GM11168 (cell line): ENCODE data around the gene FUCA2.
"Not testable (repeated sequence)": the region's sequence is repeated elsewhere in the genome, so short reads cannot be mapped to it uniquely, and the experiment has no call there.

Source experiments
- in situ Hi-C: fragments of 300-500 bp; cut with MboI; formaldehyde crosslinking; loops from one replicate; pipeline ENCODE4 v1.12.0; 2022; ENCODE audit warnings: low sequenced_read_pairs; ENCODE audit not compliant: unreplicated experiment

The FUCA2 gene

DNA sequence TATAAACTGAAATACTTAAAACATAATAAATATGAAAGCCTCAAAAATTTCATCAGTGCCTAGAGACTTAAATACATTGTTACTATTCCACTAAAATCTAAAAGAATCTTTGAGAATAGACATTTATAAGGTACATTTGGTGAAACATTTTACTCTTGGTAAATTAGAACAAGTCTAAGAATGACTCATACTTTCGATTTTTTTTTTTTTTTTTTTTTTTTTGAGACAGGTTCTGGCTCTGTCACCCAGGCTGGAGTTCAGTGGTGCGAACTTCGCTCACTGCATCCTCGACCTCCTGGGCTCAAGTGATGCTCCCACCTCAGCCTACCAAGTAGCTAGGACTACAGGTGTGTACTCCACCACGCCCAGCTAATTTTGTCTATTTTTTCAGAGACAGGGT, 6.4 kb downstream of the FUCA2 start:
- in situ Hi-C loops, result no loop called here

DNA sequence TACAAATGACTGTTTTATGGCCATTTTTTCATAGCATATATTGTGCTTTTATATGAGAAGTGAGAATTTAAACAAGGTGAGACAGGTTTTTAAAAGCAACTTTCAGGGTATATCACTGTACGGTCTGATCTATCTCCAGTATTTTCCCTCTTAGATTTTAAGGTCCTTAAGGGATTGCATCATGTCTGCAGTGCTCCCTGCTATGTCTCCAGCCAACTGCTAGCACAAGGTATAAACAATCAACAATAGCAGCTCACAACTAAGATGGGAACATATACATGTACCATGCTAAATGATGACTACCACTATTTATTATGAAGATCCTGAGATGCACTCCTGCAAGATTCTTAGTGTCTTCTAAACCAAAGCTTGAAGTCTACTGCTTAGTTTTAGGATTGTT, 7.2 kb downstream of the FUCA2 start:
- in situ Hi-C loops, result no loop called here

DNA sequence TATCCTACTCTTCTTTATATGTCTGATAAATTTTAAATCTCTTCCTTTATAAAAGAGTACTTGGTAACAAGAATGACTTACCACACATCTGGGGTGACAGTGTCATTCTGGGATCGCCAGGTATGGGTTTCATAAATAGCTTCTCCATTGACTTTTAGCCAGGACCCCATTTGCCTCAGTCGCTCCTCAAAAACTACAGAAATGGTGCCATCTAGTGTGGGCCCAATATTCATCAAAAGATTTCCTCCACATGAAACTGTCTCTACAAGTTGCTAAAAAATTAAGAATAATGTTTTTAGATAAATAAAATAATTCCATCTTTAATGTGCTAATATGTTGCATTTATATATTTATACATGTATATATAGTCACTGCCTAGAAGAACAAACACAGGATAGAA, 9.7 kb downstream of the FUCA2 start:
- in situ Hi-C loops, result no loop called here

DNA sequence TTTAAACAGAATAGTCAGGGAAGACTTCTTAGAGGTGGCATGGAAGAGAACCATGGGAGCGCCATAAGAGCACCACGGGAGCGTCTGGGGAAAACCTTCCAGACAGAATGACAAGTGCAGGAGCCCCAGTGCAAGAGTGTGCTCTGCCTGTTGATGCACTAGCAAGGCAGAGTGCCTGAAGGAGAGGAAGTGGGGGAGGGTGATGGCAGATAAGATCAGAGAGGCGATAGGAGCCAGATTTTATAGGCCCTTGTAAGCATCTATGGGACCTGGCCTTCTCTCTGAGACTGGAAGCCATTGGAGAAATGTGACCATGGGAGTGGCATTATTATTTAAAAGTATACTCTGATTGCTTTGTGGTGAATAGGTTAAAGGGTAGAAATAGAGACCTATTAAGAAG, 13.1 kb downstream of the FUCA2 start:
- in situ Hi-C loops, result no loop called here

DNA sequence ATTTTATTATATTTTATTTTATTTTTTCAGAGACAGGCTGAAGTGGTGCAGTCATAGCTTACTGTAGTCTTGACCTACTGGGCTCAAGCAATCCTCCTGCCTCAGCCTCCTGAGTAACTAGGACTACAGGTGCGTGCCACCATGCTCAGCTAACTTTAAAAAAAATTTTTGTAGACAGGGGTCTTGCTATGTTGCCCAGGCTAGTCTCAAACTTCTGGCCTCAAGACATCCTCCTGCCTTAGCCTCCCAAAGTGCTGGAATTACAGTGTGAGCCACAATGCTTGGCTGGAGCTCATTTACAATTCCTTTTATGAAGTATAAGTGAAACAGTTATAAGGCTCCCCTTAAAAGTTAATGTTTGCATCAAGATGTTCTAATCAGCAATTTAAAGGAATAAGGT, 14.5 kb downstream of the FUCA2 start:
- in situ Hi-C loops, result no loop called here

DNA sequence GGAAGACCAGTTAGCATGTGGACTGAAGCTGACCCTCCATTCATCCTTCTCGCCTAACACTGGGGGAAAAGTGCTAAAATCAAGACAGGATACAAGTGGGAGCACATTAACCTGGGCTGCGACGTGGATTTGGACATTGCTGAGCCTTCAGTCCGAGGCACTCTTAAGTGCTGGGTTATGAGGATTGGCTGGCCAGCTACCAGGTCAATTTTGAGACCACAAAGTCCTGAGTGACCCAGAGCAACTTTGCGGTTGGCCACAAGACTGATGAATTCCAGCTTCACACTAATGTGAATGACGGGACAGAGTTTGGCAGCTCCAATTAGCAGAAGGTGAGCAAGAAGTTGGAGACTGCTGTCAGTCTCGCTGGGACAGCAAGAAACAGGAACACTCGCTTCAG, 20.7 kb downstream of the FUCA2 start:
- in situ Hi-C loops, result no loop called here

DNA sequence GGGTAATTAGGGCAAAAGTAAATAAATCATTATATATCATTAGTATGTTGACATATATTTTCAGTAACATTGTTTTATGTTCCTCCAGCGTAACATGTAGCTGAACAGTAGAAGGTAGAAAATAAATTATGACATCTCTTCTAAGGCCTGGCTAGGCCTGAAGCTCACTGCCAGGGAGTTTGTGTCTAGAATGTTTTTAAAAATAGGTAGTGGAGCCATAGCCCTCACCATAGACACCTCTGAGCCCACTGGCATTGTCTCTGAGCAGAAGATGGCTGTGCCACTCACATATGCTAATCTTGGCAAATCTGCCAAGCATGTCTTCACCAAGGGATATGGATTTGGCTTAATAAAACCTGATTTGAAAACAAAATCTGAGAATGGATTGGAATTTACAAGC, 21.3 kb downstream of the FUCA2 start:
- in situ Hi-C loops, result no loop called here

DNA sequence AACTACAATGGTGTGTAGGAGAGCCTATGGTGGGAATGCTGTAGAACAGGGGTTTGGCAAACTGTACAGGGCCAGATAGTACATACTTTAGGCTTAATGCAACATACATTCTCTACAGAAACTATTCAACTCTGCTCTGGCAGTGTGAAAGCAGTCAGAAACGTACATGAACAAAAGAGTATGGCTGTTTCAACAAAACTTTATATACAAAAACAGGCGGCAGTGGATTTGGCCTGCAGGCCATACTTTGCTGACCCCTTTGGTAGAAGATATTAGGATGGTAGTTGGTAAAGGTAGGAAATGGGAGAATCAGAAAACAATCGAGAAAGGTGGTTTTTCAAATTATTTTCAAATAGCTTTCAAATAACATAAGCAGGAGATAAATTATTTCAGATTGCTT, 24.8 kb downstream of the FUCA2 start:
- in situ Hi-C loops, result no loop called here

DNA sequence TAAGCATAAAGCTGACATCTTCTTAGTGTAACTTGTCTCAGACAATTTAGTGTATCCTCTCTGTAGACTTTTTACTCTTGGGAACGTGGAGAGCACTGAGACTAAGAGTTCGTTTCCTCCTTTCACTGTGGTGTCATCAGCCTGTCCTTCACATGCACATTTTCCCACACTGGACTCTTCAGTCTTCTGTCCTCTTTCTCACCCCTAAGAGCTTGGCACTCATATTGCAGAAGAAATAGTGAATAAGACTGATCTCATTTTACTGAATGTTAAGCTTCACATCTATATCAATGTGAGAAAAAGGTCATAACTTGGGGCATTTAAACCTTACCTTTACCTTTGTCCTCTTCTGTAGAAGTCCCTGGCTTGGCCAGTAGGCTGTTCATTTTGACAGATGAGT, 25.6 kb downstream of the FUCA2 start:
- in situ Hi-C loops, result no loop called here

DNA sequence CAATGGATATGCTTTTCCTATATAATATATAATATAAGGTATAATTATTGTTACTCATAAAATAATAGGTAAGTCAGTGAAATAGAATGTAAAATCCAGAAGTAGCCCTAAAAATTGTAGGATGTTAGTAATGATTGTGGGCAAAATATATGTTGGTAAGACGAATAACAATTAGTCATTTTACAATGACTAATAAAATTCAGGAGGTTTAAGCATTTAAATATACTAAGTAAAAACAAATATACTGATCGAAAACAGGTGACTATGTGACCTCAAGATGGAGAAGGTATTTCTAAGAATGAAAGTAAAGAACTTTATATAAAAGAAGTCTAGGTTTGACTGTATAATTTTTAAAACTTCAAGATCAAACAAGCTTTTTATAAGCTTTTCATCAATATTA, 28.9 kb downstream of the FUCA2 start:
- in situ Hi-C loops, result no loop called here

DNA sequence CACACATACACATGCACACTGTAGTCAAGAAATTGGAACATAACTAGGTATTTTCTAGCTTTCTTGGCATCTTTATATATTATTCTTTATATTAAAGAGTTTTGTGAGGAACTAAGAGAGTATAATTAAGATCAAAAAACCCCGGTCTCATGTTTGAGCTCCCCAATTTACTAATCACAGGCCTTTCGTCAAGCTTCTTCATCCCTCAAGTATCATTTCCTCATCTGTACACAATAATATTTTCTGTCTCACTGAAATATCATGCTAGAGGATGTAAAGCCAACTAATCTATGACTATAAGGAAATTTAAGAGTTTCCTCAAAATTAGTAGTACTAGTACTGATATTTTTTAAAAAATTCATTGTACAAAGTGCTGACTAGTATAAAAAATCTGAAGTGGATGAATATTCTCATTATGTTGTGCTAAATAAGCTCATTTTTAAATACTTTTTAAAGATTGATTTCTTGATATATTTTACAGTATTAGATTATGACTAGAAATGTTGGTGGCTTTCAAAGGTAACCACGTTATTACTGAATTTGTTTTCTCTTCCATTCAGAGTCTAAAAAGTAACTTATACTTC, 32.9 kb downstream of the FUCA2 start:
- in situ Hi-C loops, result no loop called here

DNA sequence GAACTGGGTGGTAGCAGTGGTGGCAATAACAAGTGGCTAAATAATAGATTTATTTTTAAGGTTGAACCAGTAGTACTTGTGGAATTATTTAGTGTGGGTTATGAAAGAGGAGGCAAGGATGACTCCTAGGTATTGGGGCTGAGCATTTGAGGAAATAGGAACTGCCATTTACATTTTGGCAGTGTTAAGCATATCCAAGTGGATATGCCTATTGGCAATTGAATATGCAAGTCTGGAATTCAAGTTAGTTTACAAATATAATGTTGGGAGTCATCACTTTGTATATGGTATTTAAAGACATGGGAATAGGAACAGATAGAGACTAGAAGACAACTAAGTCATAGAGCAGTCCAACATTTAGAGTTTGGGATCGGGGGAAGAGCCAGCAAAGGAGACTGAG, 35.0 kb downstream of the FUCA2 start:
- in situ Hi-C loops, result no loop called here

DNA sequence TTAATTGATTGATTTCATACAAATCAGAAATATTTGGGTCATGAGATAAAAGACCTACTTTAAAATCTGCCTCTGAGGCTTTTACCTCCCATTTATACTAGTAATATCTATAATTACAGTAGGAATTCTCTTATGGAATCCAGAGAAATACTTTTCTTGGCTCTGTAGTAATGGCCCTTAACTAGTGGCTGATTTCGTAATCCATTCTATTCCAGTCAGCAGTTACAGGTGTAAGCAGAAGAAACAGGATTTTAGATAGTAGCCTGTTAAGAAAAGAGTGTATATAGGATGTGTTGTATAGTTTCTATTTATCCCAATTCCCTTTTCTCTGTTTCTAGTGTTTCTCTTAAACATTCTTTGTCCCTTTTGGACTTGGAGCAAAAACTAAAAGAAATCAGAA, 39.7 kb downstream of the FUCA2 start:
- in situ Hi-C loops, result no loop called here

DNA sequence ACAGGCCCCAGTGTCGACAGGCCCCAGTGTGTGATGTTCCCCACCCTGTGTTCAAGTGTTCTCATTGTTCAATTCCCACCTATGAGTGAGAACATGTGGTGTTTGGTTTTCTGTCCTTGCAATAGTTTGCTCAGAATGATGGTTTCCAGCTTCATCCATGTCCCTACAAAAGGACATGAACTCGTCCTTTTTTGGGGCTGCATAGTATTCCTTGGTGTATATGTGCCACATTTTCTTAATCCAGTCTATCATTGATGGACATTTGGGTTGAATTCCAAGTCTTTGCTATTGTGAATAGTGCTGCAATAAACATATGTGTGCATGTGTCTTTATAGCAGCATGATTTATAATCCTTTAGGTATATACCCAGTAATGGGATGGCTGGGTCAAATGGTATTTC, 42.7 kb downstream of the FUCA2 start:
- in situ Hi-C loops, result not testable (repeated sequence)

DNA sequence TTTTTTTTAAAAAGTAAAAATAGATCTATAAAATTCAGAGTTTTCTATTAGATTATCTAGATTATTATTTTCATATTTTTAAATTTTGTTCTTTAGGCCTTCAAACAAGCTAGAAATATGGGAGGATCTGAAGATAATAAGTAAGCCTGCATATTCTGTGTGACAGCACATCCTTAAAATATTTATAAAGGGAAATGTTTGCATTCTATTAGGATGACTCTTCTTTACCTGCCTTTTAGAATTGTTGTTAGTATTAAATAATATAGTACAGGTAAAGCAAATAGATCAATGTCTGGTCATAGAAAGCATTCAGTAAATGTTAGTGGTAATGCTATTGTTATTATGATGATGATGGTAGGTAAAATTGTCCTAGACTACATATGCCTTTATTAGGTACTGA, 43.5 kb downstream of the FUCA2 start:
- in situ Hi-C loops, result no loop called here

DNA sequence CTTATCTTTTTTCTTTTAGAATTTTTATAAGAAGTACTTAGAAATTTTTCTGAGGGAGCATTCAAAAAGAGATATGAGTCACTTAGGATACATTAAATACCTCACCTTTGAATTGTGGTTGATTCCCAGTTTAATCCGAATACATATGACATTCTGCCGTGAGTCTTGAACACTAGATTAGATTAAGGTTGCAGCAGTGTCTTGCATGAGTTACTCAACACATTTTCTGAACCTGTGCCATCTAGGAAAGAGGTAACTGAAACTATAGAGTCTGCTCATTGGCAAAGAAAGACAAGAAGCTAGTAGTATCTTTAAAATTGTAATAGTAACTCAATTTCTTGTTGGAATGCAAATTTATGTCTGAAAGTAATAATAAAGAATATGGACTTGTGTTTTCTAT, 46.0 kb downstream of the FUCA2 start:
- in situ Hi-C loops, result no loop called here

DNA sequence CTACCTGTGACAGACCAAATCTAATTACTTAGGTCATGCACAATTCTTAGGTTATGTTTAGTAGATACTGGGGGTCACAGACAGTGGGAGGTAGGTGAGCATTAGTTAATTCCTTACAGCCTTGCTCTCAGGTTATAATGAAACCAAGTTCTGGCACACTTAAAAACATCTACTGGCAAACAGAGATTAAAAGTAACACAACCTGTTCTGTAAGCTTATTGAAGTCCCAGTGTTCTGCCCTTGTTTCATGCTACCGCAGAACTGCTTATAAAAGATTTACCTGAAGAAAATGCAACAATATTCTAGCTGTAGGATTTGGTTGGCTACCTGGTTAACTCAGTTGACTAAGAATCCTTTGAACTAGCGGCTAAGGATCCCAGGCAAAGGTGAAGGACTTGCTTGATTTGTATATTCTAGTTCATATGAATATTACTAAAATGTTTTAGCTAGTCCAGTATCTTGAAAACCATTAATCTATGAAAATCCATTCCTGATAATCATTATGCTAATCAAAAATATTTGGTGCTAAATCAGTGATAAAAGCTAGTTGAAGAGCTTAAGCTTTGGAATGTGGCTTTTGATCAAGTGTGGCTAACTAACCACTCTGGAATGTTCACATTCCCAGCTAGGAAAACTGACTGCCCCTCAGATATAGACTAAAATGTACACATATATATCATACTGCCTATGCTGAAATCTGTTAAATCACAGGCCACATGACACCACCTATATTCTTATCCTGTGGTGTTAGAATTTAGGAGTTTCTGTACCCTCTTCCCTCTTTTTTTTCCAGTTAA, 53.8 kb downstream of the FUCA2 start:
- in situ Hi-C loops, result no loop called here

DNA sequence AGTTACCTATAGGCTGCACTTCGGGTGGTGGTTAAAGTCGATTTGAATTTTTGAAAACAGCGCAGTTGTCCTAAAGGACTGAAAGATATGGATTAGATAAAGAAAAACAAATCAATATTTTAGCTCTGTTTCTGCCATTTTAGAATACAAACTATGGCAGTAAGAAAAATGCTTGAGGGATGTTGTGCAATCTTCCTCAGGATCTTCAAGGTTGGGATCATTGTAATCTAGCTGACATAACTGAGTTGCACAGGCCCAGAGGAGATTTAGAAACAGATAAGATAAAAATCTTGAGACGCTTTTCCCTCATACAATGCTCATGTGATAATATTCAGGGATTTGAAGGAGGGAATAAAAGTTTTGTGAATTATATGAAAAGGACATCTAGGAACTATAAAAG, 60.0 kb downstream of the FUCA2 start:
- in situ Hi-C loops, result no loop called here

DNA sequence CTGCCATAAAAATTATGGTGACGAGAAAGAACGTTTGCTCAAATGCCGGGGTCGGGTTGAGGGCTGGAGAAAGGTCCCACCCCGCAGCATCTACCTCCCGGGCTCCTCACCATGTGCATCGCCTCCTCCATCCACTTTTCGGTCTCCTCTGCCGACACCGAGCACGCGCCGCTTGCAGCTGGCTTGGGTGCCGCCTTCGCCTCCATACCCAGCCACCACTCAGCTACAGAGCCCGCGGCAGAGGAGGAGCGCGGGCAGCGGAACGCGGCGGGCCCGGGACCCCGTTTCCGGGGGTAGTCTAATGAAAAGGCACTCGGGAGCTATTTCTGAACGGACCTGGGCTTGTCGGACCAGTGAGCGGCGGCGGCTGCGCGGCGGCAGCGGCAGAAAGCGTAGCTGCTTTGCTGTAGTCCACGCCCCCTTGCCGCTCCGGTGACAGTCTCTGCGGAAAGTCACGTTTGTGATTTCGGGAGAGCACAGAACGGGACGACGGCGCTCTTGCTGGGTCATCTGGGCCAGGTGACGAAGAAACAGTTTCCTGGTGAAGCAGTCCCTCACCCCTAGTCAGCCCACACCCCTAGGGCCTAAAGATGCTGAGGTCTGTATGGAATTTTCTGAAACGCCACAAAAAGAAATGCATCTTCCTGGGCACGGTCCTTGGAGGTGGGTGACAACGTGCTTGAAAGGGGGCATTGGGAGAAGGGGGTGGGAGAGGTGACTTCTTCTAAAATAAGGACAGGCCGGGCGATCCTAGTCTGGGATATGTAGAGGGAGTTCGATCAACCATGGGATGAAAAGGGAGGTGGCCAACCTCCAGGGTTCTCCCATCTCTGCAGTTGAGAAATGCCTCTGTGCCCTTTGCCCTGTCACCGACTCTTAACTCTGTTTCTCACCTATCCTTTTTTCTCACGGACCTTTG, 60.8 kb downstream of the FUCA2 start, which contains the start of the genes ADAT2 and PEX3:
TSS of gene ADAT2 (minus strand) at position 243 of the 919 bp plus-strand sequence. CDS start at position 206, 37 bp downstream.
TSS of gene PEX3 (plus strand) at position 353 of the 919 bp plus-strand sequence. CDS start at position 591, 238 bp downstream.
- in situ Hi-C loops, result no loop called here

DNA sequence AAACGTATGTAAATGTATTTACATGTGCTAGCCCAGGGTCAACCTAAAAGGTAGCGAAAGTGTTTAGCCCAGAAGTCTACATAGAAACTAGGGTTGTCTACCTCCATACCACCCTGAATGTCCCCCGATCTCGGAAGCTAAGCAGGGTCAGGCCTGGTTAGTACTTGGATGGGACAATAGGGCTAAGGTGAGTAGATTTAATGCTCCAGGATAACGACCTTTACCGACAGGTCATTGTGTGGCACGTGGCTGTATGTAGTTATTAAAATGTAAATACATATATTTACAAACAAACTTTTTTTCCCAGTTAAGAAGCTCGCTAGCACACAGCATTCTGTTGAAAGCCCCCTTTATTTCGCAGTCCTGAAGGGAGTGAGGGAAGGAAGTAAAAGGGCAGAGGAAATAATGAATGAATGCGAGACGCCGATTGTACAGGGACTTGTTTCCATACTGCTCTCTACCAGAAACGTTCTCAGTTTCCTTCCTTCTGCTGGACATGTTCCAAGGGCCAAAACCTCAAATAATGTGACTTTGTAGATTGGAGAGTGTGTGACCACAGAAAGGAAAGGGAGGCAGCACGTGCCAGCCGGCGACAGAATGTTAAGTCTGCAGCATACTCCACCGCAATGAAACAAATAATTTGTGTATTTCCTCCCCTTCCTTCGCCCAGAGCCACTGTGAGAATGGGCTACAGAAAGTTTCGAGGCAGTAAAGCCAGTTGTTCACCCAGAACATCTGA, 61.6 kb downstream of the FUCA2 start:
- in situ Hi-C loops, result no loop called here
